Erythroblast (primary cell): ENCODE results near the gene MXI1.

Experiments
- GATA1 ChIP-seq: IDR thresholded peaks from 2 replicates; pipeline ENCODE4 v1.6.1; 2011; ENCODE audit warnings: low read depth, mild to moderate bottlenecking, control low read depth, low read length, moderate library complexity
- POLR2A ChIP-seq: IDR thresholded peaks from 2 replicates; pipeline ENCODE4 v1.6.1; 2011; ENCODE audit warnings: mild to moderate bottlenecking, low read length

GRCh38 chr10:110158051-110159005 lies 49.1 kb upstream of the MXI1 start:
- no peak for TF ChIP-seq POLR2A
- no peak for TF ChIP-seq GATA1
